GM12891 (cell line): ENCODE results near the gene PTPN13.

Experiments
- POLR2A ChIP-seq: IDR thresholded peaks from 2 replicates; pipeline ENCODE4 v1.6.1; 2011; ENCODE audit warnings: low read depth, low read length, control low read depth
- POLR2AphosphoS5 ChIP-seq: IDR thresholded peaks from 2 replicates; pipeline ENCODE4 v1.6.1; 2011; ENCODE audit warnings: low read depth, low read length, control low read depth
- TAF1 ChIP-seq: IDR thresholded peaks from 2 replicates; pipeline ENCODE4 v1.6.1; 2011; ENCODE audit warnings: low read depth, low read length, control low read depth

GRCh38 chr4:86626066-86626465 lies 32.0 kb downstream of the PTPN13 start:
- TF ChIP-seq TAF1 (no peak), POLR2A (no peak), POLR2AphosphoS5 (no peak)
